ENCODE results near the gene MYRFL.

DNA sequence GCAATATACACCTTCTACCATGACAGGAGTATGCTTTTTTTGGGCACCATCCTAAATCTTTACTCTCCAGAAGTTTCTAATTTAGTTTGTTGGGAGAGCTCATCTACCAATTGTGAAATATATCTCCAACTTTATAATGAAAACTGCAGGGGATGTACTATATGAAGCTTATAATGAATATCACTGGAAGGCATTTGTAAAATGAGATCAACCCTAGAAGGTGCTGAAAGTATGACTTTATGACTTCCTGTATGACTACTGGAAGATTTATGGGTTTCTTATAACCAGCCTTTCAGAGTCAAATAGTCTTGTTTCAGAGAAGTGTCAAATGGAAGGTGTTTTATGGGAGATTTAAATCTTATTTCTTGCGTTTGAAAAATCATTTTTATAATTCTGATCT lies 122.9 kb downstream of the MYRFL start:
- TF ChIP-seq, protein P1, sequence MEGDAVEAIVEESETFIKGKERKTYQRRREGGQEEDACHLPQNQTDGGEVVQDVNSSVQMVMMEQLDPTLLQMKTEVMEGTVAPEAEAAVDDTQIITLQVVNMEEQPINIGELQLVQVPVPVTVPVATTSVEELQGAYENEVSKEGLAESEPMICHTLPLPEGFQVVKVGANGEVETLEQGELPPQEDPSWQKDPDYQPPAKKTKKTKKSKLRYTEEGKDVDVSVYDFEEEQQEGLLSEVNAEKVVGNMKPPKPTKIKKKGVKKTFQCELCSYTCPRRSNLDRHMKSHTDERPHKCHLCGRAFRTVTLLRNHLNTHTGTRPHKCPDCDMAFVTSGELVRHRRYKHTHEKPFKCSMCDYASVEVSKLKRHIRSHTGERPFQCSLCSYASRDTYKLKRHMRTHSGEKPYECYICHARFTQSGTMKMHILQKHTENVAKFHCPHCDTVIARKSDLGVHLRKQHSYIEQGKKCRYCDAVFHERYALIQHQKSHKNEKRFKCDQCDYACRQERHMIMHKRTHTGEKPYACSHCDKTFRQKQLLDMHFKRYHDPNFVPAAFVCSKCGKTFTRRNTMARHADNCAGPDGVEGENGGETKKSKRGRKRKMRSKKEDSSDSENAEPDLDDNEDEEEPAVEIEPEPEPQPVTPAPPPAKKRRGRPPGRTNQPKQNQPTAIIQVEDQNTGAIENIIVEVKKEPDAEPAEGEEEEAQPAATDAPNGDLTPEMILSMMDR (IDR thresholded peaks at IDR 0.05 in 8 of 11, conservative IDR thresholded peaks at IDR 0.05 in 3 of 11): no peak
- TF ChIP-seq POLR2AphosphoS5 (IDR thresholded peaks at IDR 0.05) (no peak), POLR2A (IDR thresholded peaks at IDR 0.05) (no peak)

All from spleen (tissue), 7 donors.